MG63 (cell line): Measurements from ENCODE around the gene FAM53B. TPM values are rescaled to one million over a fixed set of nuclear protein-coding genes. Genes with fewer than 3 reads are reported as not detected.

Experiments
- DNase-seq: peaks from one replicate; pipeline ENCODE4 v3.0.0-alpha.2; 2020
- H3K27me3 ChIP-seq: fragments of 250-450 bp; sonication (Bioruptor Pico); 2 replicates; pipeline ENCODE4 v1.5.1; 2020; ENCODE audit warnings: mild to moderate bottlenecking, moderate library complexity
- H3K36me3 ChIP-seq: fragments of 250-450 bp; sonication (Bioruptor Pico); 2 replicates; pipeline ENCODE4 v1.5.1; 2020; ENCODE audit warnings: mild to moderate bottlenecking, moderate library complexity
- H3K4me3 ChIP-seq: fragments of 250-450 bp; sonication (Bioruptor Pico); 2 replicates; pipeline ENCODE4 v1.5.1; 2020; ENCODE audit warnings: mild to moderate bottlenecking, moderate library complexity
- H3K9me3 ChIP-seq: fragments of 250-450 bp; sonication (Bioruptor Pico); 2 replicates; pipeline ENCODE4 v1.5.1; 2020; ENCODE audit warnings: mild to moderate bottlenecking, moderate library complexity
- total RNA-seq: library from RNA; depleted of rRNA; stranded (reverse); fragments of >200 nt; shearing (Covaris generic); gene quantifications from 2 replicates; pipeline ENCODE4 v1.2.3, GENCODE V29; 2014; ENCODE audit warnings: low replicate concordance

Gene FAM53B
- total RNA-seq, 1 experiment from 2014 or later: 14.4 TPM

DNA sequence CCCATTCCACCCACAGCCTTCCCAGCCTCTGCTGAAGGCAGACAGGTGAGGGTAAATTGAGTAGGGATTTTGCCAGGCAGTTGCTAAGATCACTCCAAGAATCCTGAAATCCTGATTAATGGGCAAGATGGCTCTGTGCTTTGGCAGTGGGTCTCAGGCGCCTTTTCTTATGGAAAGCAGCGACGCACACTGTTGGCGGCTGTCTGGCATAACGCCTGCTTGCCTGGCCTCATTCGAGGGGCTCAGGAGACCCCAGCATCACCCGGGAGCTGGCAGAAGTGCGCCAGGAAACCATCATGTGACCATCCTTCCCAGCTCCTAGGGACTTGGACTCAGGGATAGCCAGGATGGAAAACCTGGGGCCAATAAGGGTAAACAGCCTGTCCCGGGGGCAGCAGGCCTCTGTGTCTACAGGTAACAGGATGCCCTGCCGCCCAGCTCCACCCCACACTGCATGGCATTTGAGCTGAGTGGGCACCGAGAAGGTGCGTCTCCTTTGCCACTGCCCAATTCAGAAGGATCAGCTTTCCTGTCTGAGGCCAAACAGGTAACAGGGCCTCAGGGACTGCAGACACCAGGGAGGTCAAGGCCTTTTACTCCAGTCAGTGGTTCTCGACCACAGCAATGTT, 98.6 kb downstream of the FAM53B start:
- Histone ChIP-seq H3K27me3 (no peaks in the 10 kb centered on the region), H3K4me3 (no peak overlapping the region), H3K9me3 (no peaks in the 10 kb centered on the region), H3K36me3 (no peaks in the 10 kb centered on the region)
- no peak for DNase-seq

DNA sequence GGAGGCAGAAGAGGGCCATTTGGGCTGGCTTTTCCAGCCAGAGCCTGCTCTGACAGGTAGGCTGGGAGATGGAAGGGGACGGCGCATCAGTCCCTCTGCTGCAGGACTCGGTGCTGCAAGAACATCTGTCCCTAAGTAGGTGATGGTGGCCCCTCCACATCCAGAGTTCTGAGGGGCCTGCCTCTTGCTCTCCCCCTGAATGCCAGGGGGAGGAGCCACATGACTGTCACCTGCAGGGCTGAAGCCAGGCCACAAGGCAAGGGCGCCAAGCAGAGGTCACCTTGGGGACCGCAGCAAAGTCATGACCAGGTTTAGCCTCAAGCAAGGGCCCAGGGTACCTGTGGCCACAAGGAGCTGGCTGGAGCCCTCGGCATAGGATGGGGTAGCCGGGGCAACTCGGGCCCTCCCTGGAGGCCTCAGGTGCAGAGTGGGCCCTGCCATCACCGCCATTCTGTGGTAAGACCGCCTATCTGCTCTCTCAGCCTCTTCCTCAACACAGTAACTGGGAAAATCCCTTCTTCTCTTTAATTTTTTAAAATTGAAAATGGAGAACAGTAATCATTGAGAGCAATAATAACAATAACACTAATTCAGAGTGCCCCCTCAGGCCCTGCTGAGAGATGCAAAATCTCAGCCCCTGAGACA, 99.3 kb downstream of the FAM53B start:
- H3K27me3 ChIP-seq: no peaks in the 10 kb centered on the region
- DNase-seq: no peak
- no peaks in the 10 kb centered on the region for H3K9me3 ChIP-seq
- no peaks in the 10 kb centered on the region for H3K36me3 ChIP-seq
- H3K4me3 ChIP-seq: no peak overlapping the region

DNA sequence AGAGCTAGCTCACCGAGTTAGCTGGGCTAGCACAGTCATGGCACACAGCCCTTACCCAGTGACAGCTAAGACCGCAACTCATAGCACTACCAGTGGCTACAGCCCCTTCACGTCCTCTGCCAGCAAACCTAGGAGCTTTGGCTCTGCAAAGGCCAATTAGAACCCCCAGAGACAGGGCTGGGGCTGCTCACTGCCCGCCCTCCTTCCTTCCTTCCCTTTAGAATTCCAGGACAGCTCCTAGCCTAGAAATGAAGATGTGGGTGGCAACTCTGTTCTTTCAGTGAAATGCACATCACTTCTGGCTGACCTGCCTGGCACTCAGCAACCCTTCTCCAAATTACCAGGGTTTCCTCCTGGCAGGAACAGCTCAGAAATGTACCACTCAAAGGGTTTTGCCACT, 99.9 kb downstream of the FAM53B start:
- H3K4me3 ChIP-seq: no peak overlapping the region
- H3K36me3 ChIP-seq: no peaks in the 10 kb centered on the region
- DNase-seq: no peak
- H3K9me3 ChIP-seq: no peaks in the 10 kb centered on the region
- H3K27me3 ChIP-seq: no peaks in the 10 kb centered on the region

DNA sequence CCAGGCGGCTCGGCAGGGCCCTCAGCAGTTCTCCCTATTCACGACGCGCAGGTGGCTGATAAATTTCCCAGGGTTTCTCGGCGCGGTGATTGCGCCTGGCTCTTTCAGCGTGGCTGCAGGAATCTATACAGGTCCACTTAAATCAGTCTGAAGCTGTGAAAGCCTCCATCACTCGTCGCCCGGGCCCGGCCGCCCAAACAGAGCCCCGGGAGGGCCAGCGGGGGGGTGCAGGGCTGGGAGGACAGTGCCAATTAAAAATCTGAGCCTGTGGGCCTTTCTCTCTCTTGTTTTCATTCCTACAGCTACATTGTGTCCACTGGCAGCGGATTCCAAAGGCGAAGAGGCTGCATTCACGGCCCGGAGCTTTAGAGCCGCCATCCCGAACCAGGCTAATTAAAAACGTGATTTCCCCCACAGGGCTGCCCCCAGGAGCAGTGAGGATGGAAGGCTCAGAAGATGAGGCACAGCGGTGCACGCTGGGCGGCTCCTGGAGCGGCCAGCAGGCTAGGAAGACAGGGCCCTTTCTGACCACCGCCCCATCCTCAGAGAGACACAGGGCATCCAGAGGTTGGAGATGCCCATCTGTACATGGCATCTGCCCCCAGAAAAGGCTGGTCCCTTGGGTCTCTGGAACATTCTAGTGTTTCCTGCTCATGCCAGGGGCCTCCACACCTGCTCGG, 100.7 kb downstream of the FAM53B start:
- Histone ChIP-seq H3K36me3 (no peaks in the 10 kb centered on the region), H3K9me3 (no peaks in the 10 kb centered on the region), H3K4me3 (no peak overlapping the region), H3K27me3 (no peaks in the 10 kb centered on the region)
- DNase-seq: no peak

DNA sequence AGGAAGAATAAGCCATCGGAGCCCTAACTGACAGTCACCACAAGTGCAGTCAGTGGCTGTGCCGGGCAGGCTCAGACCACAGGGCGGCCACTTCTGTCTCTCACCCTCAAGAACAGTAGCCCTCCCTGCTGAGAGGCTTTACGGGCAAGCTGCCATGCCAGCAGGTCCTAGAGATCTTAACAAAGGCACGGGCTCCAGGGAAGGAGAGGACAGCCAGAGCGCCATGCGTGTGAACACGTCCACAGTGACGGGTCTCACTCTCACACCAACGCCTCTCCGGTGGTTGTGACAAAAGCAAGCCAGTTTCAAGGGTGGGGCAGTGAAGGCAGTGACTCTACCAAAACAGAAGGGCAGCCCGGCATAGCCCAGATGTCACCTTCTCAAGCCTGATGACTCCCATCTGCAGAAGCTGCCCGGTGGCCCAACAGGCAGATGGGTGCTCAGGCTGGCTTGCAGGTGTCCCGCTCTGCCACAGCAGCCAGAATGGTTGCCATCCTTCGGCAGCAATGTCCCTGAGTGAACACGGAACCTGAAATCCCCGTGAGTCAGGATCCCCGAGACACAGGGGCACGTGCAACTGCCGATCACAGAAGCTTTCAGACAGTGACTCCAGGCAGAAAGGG, 102.0 kb downstream of the FAM53B start:
- H3K36me3 ChIP-seq: no peaks in the 10 kb centered on the region
- no peak for DNase-seq
- H3K9me3 ChIP-seq: no peaks in the 10 kb centered on the region
- H3K4me3 ChIP-seq: no peak overlapping the region
- no peaks in the 10 kb centered on the region for H3K27me3 ChIP-seq

- H3K9me3 ChIP-seq: no peaks in the 10 kb centered on the region
- DNase-seq: peak; percentile 62
- H3K4me3 ChIP-seq: no peak overlapping the region
- H3K27me3 ChIP-seq: no peaks in the 10 kb centered on the region
- H3K36me3 ChIP-seq: no peaks in the 10 kb centered on the region
Observed at GRCh38 chr10:124641282-124642087, 102.7 kb downstream of the FAM53B start.

DNA sequence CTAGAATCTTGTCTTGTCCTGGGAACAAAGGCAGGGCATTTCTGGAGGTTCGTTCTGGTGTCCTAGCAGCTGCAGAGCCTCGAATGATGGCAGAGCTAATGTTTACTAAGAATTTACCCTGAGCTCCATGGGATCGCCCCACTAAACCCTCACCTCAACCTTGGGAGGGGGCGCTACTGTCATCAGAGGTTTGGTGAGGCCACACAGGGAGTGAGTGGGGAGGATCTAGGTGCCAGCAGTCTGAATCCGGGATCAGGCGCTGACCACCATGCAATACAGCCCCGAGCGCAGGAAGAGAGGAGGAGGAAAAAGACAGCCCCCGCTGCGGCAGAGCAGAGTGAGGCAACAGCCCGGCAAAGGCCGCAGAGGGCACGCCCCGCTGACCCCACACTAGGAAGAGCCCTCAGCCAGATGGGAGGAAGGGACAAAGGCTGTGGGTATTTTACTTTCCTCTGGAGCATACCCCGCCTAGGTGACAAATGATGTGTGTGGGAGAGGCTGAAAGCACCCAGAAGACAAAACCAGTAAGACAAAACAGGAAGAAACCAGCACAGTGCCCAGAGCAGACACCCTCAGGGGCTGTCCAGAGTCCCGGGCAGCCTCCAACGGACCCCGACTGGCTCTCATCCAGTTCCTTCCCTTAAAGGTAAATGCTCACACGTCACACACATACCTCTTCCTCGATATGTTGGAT, 103.5 kb downstream of the FAM53B start:
- Histone ChIP-seq H3K9me3 (no peaks in the 10 kb centered on the region), H3K4me3 (no peak overlapping the region), H3K27me3 (no peaks in the 10 kb centered on the region), H3K36me3 (no peaks in the 10 kb centered on the region)
- no peak for DNase-seq

- H3K4me3 ChIP-seq: no peak overlapping the region
- DNase-seq: no peak
- H3K27me3 ChIP-seq: no peaks in the 10 kb centered on the region
- H3K36me3 ChIP-seq: no peaks in the 10 kb centered on the region
- H3K9me3 ChIP-seq: no peaks in the 10 kb centered on the region
Observed at GRCh38 chr10:124640056-124640455, 104.1 kb downstream of the FAM53B start.

DNA sequence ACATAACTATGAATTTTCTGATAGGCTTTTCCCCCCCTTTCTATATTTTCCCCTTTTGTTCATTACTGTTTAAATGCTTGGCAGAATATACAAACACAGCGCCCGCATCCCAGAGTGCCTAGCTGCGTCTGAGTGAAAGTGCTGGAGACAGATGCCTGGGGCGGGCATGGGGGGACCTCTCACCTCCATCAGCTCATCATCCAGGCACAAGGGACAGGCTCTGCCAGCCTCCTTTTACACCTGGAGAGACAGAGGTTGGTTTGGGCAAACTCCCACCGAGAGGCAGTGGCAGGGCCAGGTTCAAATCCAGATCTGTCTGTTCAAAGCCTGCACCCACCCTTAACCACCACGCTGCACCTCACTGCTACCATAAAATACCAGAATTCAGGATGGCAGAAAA, 104.5 kb downstream of the FAM53B start:
- no peaks in the 10 kb centered on the region for H3K27me3 ChIP-seq
- no peak for DNase-seq
- no peaks in the 10 kb centered on the region for H3K36me3 ChIP-seq
- H3K4me3 ChIP-seq: no peak overlapping the region
- H3K9me3 ChIP-seq: no peaks in the 10 kb centered on the region

DNA sequence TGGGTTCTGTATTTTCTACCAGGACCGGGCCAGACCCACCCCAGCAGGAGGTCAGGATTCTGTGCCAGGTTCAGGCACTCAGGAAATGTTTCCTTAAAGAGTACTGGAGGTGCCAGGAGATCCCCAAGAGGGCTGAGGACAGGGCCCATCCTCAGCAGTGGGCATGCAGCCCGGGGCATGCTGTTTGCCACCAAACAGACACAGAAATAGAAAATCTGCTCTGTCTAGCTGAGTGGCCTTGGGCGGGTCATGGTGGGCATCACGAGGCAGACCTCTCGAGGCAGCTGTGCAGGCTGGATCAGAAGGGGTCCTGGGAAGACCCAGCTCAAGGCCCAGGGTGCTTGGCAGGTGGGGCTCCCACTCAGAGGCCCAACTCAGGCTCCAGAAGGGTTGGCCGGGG, 105.0 kb downstream of the FAM53B start:
- DNase-seq: no peak
- no peaks in the 10 kb centered on the region for H3K36me3 ChIP-seq
- no peak overlapping the region for H3K4me3 ChIP-seq
- no peaks in the 10 kb centered on the region for H3K27me3 ChIP-seq
- no peaks in the 10 kb centered on the region for H3K9me3 ChIP-seq

- Histone ChIP-seq H3K27me3 (no peaks in the 10 kb centered on the region), H3K4me3 (no peak overlapping the region), H3K36me3 (no peaks in the 10 kb centered on the region), H3K9me3 (no peaks in the 10 kb centered on the region)
- DNase-seq: no peak
Observed at GRCh38 chr10:124637746-124638145, 106.4 kb downstream of the FAM53B start.

GRCh38 chr10:124637091-124637700, 107.0 kb downstream of the FAM53B start:
- Histone ChIP-seq H3K36me3 (no peaks in the 10 kb centered on the region), H3K4me3 (no peak overlapping the region)

GRCh38 chr10:124636271-124636995, 107.7 kb downstream of the FAM53B start:
- Histone ChIP-seq H3K27me3 (no peaks in the 10 kb centered on the region), H3K4me3 (no peak overlapping the region), H3K9me3 (no peaks in the 10 kb centered on the region), H3K36me3 (no peaks in the 10 kb centered on the region)
- DNase-seq: no peak

More at GRCh38 chr10:124637091-124637700, 107.0 kb downstream of the FAM53B start:
- Histone ChIP-seq H3K27me3 (no peaks in the 10 kb centered on the region), H3K9me3 (no peaks in the 10 kb centered on the region)
- DNase-seq: no peak

GRCh38 chr10:124632566-124632965, 111.6 kb downstream of the FAM53B start:
- no peaks in the 10 kb centered on the region for H3K36me3 ChIP-seq
- no peak overlapping the region for H3K4me3 ChIP-seq
- H3K9me3 ChIP-seq: no peaks in the 10 kb centered on the region
- no peak for DNase-seq
- no peaks in the 10 kb centered on the region for H3K27me3 ChIP-seq

DNA sequence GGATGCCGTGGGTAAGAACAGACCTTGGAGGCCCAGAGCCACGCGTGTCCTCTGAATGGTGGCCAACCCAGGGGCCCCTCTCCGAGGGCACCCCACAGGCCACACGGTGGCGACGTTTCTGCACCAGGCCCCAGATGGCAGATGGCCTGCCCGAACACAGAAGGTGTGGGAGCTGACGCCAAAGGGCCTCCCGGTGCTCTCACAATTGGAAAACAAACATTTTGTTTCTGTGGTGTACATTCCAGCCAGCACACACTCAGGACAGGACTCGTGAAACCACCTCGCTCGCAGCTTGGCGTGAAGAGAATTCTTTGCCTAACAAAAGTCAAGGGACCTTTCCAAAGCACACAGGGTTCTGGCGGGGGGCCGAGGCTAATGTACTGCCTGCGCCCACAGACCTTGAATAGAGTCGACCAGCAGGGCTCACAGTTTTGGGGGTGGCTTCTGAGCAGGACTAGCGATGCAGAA, 112.1 kb downstream of the FAM53B start:
- no peak for DNase-seq
- no peaks in the 10 kb centered on the region for H3K36me3 ChIP-seq
- H3K27me3 ChIP-seq: no peaks in the 10 kb centered on the region
- no peak overlapping the region for H3K4me3 ChIP-seq
- no peaks in the 10 kb centered on the region for H3K9me3 ChIP-seq
